GM19372 (cell line): Measurements from ENCODE around the gene UBXN7.
A peak's percentile ranks its signal among the peaks of the same experiment; 100 is the strongest.
"Not testable (repeated sequence)": the region's sequence is repeated elsewhere in the genome, so short reads cannot be mapped to it uniquely, and the experiment has no call there.

Experiments
- ATAC-seq: cut with Tn5 transposase; IDR thresholded peaks from one replicate; pipeline ENCODE4 v1.9.1; 2021; ENCODE audit warnings: mild to moderate bottlenecking, low read depth, moderate library complexity; ENCODE audit not compliant: unreplicated experiment

The UBXN7 gene

DNA sequence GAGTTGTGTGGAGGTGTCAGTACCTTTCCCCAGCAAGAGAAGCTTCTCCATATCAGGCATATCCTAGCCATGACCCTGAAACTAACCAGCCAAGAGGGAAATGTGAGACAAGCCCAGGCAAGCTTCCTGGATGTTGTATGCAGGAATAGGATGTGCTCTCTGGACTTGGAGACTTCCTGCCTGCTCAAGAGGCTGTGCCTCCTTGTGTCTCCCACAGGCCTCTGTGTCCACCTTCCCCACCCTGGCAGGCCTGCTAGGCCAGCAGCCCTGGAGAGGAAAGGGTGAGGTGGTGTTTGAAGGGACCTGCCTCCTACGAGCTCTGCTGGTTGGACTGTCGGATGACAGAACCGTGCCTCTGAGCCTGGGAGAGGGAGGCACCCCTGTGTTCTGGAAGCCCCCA, 112.1 kb downstream of the UBXN7 start:
- ATAC-seq, result no peak

GRCh38 chr3:196317687-196318467, 114.3 kb downstream of the UBXN7 start, which contains the start of gene DYNLT2B:
Gene DYNLT2B, minus strand, starts transcription at chr3:196318240. Its CDS starts 88 bp downstream, at chr3:196318152.
- peak; percentile 84 for ATAC-seq

DNA sequence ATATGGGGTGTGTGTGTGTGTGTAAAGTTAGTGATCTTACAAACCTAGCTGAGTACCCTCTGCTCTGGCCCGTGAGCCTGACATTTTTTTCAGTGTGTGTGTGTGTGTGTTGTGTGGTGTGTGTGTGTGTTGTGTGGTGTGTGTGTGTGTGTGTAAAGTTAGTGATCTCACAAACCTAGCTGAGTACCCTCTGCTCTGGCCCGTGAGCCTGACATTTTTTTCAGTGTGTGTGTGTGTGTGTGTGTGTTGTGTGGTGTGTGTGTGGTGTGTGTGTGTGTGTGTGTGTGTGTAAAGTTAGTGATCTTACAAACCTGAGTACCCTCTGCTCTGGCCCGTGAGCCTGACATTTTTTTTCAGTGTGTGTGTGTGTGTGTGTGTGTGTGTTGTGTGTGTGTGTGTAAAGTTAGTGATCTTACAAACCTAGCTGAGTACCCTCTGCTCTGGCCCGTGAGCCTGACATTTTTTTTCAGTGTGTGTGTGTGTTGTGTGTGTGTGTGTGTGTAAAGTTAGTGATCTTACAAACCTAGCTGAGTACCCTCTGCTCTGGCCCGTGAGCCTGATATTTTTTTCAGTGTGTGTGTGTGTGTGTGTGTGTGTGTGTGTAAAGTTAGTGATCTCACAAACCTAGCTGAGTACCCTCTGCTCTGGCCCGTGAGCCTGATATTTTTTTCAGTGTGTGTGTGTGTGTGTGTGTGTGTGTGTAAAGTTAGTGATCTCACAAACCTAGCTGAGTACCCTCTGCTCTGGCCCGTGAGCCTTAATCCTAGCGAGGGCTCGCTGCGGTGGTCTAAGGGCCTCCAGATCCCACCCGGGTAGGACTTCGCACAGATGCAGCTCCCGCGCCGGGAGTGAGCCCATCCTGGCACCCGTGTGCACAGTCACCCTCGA, 115.2 kb downstream of the UBXN7 start:
- not testable (repeated sequence) for ATAC-seq

GRCh38 chr3:196315821-196316220, 116.4 kb downstream of the UBXN7 start:
- ATAC-seq, result no peak

GRCh38 chr3:196314597-196314996, 117.6 kb downstream of the UBXN7 start:
- ATAC-seq, result no peak

GRCh38 chr3:196314086-196314485, 118.1 kb downstream of the UBXN7 start:
- not testable (repeated sequence) for ATAC-seq

GRCh38 chr3:196302960-196303359, 129.3 kb downstream of the UBXN7 start:
- not testable (repeated sequence) for ATAC-seq

GRCh38 chr3:196302551-196302950, 129.7 kb downstream of the UBXN7 start:
- ATAC-seq, result not testable (repeated sequence)

DNA sequence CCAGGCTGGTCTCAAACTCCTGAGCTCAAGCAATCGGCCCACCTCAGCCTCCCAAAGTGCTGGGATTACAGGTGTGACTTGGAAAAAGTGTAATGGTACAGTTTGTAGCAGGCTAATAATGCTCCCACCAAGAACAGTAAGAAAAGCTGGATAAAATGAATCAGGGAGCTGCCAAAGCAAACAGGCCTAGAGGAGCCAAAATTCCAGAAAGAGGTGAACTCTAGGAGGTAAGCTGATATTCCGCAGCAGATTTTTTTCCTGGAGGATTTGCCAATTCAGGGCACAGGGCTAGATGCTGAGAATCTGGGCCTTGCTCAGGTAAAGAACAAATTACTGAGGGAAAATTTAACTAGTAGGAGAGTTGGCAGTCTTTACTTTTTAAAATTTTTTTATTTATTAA, 133.7 kb downstream of the UBXN7 start:
- no peak for ATAC-seq
